GM12874 (cell line): ENCODE results near the gene RNF13.
A peak's percentile ranks its signal among the peaks of the same experiment; 100 is the strongest.

ENCODE experiments used
- CTCF ChIP-seq: IDR thresholded peaks from 2 replicates; pipeline ENCODE4 v1.5.1; 2011; ENCODE audit warnings: low read depth, mild to moderate bottlenecking, control low read depth, low read length, moderate library complexity; ENCODE audit not compliant: insufficient read depth

RNF13 gene

GRCh38 chr3:149812606-149813366 is at the start of gene RNF13:
TSS of gene RNF13 (plus strand) at chr3:149813215. CDS start at chr3:149846027, 32,812 bp downstream.
- TF ChIP-seq CTCF: no peak

GRCh38 chr3:149763565-149764195 is 49.3 kb upstream of the RNF13 start:
- no peak for TF ChIP-seq CTCF

DNA sequence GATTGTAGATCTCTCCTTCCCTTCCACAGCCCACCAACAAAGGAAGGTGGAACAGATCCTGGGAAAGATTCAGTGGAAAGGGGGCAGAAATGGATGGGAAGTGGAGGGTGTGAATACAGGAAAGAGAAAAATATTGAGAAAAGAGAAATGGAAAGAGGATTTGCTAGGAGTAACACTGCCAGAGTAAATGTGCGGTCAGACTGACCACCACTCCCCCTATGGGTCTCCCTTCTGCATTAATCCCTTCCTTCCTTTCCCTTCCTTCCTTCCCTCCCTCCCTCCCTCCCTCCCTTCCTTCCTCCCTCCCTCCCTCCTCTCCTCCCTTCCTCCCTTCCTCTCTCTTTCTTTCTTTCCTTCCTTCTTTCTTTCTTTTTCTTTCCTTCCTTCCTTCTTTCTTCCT is 48.7 kb upstream of the RNF13 start:
- no peak for TF ChIP-seq CTCF

DNA sequence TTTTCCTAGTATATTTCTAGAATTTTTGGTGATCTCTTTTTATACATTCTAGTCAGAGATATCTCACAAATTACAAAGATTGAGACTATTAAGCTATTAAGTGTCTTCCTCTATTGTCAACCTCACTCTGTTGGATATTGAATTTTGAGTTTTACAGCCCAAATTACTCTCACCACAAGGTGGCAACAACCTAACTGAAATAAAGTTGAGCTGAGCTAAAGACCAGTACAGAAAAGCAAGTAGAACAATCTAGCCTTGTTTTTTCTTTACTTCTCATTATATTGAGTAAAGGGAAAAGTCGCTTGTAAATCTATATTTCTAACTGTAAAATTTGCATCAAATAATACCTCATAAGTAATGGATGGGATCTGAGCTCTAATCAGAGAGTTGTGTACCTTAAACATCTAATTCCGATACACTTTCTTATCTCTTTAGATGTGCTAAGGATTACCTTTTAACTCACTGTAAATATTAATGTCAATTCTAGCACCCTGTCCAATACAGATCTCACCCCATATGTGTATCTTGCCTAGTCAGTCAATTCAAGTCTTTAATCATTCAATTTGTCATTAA is 47.2 kb upstream of the RNF13 start:
- peak; percentile 9; the same call in 1 of the 2 replicates for TF ChIP-seq CTCF

- no peak for TF ChIP-seq CTCF
Measured at GRCh38 chr3:149767720-149768119, 45.3 kb upstream of the RNF13 start.

DNA sequence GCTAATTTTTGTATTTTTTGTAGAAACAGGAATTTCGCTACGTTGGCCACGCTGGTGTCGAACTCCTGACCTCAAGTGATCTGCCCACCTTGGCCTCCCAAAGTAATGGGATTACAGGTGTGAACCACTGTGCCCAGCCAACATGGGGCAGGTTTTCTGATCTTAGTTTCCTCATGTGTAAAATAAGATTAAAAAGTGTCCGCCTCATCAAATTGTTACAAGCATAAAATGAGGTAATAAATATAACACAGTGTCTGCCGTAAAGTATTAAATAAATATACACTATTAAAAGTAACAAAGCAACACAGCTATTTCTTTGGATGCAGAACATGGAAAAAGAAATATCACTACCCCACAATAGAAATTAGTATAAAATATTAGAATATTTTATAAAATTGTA is 44.3 kb upstream of the RNF13 start:
- no peak for TF ChIP-seq CTCF

DNA sequence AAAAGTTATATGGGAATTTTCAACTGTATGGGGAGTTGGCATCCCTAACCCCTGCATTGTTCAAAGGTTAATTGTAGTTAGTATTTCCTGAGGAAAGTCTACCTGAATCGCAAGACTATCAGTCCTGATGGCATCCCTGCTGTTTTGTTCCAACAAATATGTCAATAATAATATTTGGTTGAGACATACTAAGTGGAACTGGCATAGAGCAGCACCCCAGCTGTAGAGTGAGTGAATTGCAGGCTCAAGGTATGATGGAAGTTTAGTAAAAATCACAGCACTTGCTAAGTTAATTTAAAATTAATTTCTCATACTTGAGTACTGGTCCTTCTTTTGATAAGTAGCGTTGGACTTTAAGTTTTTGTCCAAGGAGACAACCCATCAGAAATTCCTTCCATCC is 42.8 kb upstream of the RNF13 start:
- peak; percentile 10; the same call in 1 of the 2 replicates for TF ChIP-seq CTCF
